HUES48 (cell line): ENCODE results near the gene TUBGCP3.

ENCODE experiments used
- H3K27ac ChIP-seq: one replicate; pipeline ENCODE4 v1.7.0; 2013; ENCODE audit warnings: low read depth, low read length, inconsistent platforms
- H3K27me3 ChIP-seq: 2 replicates; pipeline ENCODE4 v1.6.1; 2013; ENCODE audit warnings: mild to moderate bottlenecking, low read length; ENCODE audit not compliant: control insufficient read depth, insufficient read depth
- H3K36me3 ChIP-seq: 2 replicates; pipeline ENCODE4 v1.6.1; 2013; ENCODE audit warnings: low read length; ENCODE audit not compliant: control insufficient read depth, insufficient read depth
- H3K4me1 ChIP-seq: 2 replicates; pipeline ENCODE4 v1.6.1; 2013; ENCODE audit warnings: mild to moderate bottlenecking, low read length; ENCODE audit not compliant: control insufficient read depth, insufficient read depth
- H3K4me3 ChIP-seq: 2 replicates; pipeline ENCODE4 v1.5.1; 2013; ENCODE audit warnings: mild to moderate bottlenecking, low read depth, low read length
- H3K9ac ChIP-seq: 2 replicates; pipeline ENCODE4 v1.6.1; 2013; ENCODE audit warnings: mild to moderate bottlenecking, low read depth, low read length, moderate library complexity
- H3K9me3 ChIP-seq: 2 replicates; pipeline ENCODE4 v1.6.1; 2013; ENCODE audit warnings: low read length; ENCODE audit not compliant: control insufficient read depth, insufficient read depth

TUBGCP3 gene

DNA sequence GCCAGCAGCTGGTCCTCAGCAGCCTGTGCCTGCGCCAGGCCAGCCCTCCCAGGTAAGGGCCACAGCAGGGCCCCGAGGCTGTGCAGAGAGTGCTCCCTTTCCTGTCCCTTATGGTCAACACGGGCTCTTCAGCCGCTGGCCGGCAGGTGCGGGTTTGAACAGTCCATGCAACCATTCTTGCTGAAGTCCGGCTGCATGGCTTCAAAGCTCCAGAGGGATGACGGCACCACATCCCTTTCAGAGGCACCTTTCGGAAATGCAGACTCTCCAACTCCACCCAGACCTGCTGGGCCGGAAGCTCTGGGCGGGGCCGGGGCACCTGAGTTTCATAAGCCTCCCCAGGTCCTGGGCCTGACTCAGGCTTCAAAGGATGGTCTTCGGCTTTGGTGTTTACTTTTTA, 130.5 kb downstream of the TUBGCP3 start:
- H3K4me1 ChIP-seq: no peaks in the 10 kb centered on the region
- no peaks in the 10 kb centered on the region for H3K27me3 ChIP-seq
- no peaks in the 10 kb centered on the region; the same call in 1 of the 2 replicates for H3K9me3 ChIP-seq
- no peaks in the 10 kb centered on the region for H3K36me3 ChIP-seq
- H3K27ac ChIP-seq: no peak overlapping the region
- H3K9ac ChIP-seq: no peak overlapping the region
- H3K4me3 ChIP-seq: no peak overlapping the region

DNA sequence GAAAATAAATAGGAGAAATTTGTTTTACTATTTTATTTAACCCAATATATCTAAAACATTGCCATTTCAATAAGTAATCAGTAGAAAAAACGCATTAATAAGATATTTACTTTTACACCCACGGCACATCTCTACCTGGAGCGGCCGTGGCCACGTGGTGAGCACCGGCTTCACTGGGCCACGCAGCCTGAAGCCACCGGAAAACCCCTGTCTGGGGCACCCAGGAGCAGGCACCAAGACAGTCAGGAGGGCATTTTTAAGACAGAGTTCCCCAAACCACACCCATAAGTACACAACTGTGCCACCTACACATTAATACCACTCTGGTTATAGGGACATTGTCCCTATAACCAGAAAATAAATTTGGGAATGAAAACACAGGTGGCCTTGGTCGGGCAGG, 130.9 kb downstream of the TUBGCP3 start:
- no peak overlapping the region for H3K4me3 ChIP-seq
- no peaks in the 10 kb centered on the region for H3K27me3 ChIP-seq
- no peak overlapping the region for H3K27ac ChIP-seq
- H3K36me3 ChIP-seq: no peaks in the 10 kb centered on the region
- H3K9me3 ChIP-seq: no peaks in the 10 kb centered on the region; the same call in 1 of the 2 replicates
- H3K4me1 ChIP-seq: no peaks in the 10 kb centered on the region
- H3K9ac ChIP-seq: no peak overlapping the region

GRCh38 chr13:112456138-112457056, 131.6 kb downstream of the TUBGCP3 start:
- no peaks in the 10 kb centered on the region for H3K36me3 ChIP-seq
- no peak overlapping the region for H3K4me3 ChIP-seq
- no peaks in the 10 kb centered on the region; the same call in 1 of the 2 replicates for H3K9me3 ChIP-seq
- no peak overlapping the region for H3K27ac ChIP-seq
- H3K9ac ChIP-seq: no peak overlapping the region
- H3K27me3 ChIP-seq: no peaks in the 10 kb centered on the region
- no peaks in the 10 kb centered on the region for H3K4me1 ChIP-seq

DNA sequence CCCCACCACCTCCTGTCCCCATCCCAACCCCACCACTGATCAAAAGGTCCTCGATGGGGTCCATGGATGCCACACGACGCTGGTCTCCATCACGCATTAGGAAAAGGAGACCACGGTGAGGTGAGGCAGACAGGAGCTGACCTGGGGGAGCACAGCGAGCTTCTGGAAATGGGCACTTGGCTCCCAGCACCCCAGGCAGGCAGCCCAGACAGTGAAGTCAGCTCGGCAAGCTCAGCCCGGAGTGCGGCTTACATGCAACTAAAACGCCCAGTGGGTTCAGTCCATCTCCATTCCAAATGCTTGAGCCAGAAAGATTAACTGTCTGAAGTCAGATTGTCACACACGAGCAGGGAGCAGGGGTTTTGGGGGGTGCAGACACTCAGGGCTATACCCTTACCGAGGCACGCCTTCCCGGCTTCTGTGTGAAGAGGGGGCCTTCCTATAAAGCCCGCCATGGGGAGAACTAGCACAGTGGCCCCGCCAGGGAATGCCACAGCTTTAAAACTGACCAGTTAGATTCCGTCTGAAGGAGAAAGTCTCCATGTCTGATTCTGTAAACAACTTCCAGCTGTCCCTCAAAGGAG, 132.4 kb downstream of the TUBGCP3 start:
- Histone ChIP-seq H3K27me3 (no peaks in the 10 kb centered on the region), H3K9ac (no peak overlapping the region), H3K4me3 (no peak overlapping the region), H3K9me3 (no peaks in the 10 kb centered on the region; the same call in 1 of the 2 replicates), H3K36me3 (no peaks in the 10 kb centered on the region), H3K27ac (no peak overlapping the region), H3K4me1 (no peaks in the 10 kb centered on the region)

GRCh38 chr13:112454648-112455334, 133.2 kb downstream of the TUBGCP3 start:
- H3K27me3 ChIP-seq: no peaks in the 10 kb centered on the region
- no peaks in the 10 kb centered on the region for H3K4me1 ChIP-seq
- H3K9ac ChIP-seq: no peak overlapping the region
- H3K9me3 ChIP-seq: no peaks in the 10 kb centered on the region; the same call in 1 of the 2 replicates
- H3K36me3 ChIP-seq: no peaks in the 10 kb centered on the region
- H3K27ac ChIP-seq: no peak overlapping the region
- no peak overlapping the region for H3K4me3 ChIP-seq

GRCh38 chr13:112453874-112454647, 133.9 kb downstream of the TUBGCP3 start:
- Histone ChIP-seq H3K4me3 (no peak overlapping the region), H3K4me1 (no peaks in the 10 kb centered on the region), H3K27me3 (no peaks in the 10 kb centered on the region), H3K9me3 (no peaks in the 10 kb centered on the region), H3K9ac (no peak overlapping the region), H3K27ac (no peak overlapping the region), H3K36me3 (no peaks in the 10 kb centered on the region)

DNA sequence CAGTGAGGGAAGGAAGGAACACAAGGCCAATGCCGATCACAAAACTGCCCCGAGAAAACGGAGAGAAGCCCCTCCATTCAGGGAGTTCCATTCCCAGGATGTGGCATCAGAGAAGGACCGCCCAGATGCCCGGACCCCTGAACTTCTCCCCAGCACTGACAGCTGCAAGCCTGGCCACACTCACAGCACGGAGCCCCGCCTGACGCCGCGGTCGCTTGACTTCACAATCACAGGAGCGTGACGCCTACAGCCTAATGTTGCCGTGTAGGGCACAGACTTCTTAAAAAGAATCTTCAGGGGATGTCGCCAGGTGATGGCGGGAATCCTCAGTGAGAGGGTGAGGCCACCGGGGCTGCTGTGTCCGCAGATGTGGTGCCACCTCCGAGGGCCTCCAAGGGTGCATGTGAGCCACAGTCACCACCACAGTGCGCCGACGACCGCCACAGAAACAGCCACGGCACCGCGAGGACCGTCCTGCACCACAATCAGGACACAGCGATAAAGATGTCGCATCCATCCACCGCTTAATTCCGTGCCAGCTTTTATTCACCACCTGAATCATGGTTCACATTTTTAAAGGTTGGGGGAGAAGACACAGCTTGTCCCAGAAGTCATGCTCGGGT, 134.6 kb downstream of the TUBGCP3 start:
- Histone ChIP-seq H3K9me3 (no peaks in the 10 kb centered on the region), H3K4me1 (no peaks in the 10 kb centered on the region), H3K27ac (no peak overlapping the region), H3K4me3 (no peak overlapping the region), H3K36me3 (no peaks in the 10 kb centered on the region), H3K27me3 (no peaks in the 10 kb centered on the region), H3K9ac (no peak overlapping the region)

GRCh38 chr13:112452380-112453206, 135.4 kb downstream of the TUBGCP3 start:
- Histone ChIP-seq H3K9ac (no peak overlapping the region), H3K9me3 (no peaks in the 10 kb centered on the region), H3K27me3 (no peaks in the 10 kb centered on the region), H3K27ac (no peak overlapping the region), H3K4me3 (no peak overlapping the region), H3K36me3 (no peaks in the 10 kb centered on the region), H3K4me1 (no peaks in the 10 kb centered on the region)

DNA sequence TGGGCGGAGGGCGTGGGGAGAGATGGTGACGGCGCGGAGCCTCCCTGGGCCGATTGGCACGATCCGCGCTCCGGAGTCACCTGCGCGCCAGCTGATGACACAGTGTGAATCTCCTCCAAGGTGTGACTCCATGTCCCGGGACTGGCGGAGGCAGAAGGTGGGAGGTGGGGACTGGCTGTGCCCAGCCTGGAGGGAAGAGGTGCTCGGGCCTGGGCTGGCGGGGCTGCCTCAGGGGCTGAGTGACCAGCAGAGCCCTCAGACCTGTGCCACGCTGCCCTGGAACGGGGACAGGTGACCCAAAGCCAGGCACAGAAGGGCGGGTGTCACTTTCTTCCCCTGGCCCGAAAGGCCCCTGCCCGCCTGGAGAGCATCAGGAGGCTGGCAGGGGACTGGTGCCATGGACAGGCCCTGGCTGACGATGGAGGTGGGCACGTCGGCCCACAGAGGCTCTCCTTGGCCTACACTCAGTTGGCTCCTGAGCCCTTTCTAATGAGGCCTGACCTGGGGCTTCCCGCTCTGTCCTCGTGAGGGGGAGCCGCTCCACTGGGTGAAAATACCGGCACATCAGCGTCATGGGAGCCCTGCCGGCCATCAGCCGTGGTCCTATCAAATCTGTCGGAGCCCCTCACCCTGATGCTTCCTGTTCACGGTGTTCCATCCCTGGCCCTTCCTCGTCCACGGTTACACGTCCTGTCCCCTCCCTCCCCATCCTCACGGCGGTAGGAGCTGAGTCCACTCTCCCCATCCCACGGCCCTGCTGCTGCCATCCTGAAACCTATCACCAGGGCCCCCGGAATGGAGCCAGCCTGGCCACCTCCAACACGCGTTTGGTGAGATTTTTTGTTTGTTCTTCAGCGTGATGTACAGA, 136.2 kb downstream of the TUBGCP3 start:
- Histone ChIP-seq H3K36me3 (no peaks in the 10 kb centered on the region), H3K9ac (no peak overlapping the region), H3K4me1 (no peaks in the 10 kb centered on the region), H3K4me3 (no peak overlapping the region), H3K9me3 (no peaks in the 10 kb centered on the region), H3K27me3 (no peaks in the 10 kb centered on the region), H3K27ac (no peak overlapping the region)
